MM.1S (cell line): ENCODE measurements around the gene GRB10.

Experiments
- DNase-seq: peaks from one replicate; pipeline ENCODE4 v3.0.0-alpha.2; 2015
- H2AFZ ChIP-seq: fragments of 300-600 bp; sonication (generic); 2 replicates; pipeline ENCODE4 v1.6.0; 2016; ENCODE audit warnings: antibody characterized with exemption, low read length
- H3F3A ChIP-seq: fragments of 300-600 bp; sonication (generic); 2 replicates; pipeline ENCODE4 v1.6.1; 2016; ENCODE audit warnings: mild to moderate bottlenecking, antibody characterized with exemption, low read length, moderate library complexity, mixed read lengths; ENCODE audit not compliant: insufficient read depth
- H3K27ac ChIP-seq: fragments of 300-600 bp; sonication (generic); 2 replicates; pipeline ENCODE4 v1.5.1; 2016; ENCODE audit warnings: mild to moderate bottlenecking, low read length
- H3K27me3 ChIP-seq: fragments of 300-600 bp; sonication (generic); replicated peaks from 2 replicates; pipeline ENCODE4 v1.6.0; 2016; ENCODE audit warnings: low read length; ENCODE audit not compliant: insufficient read depth
- H3K36me3 ChIP-seq: fragments of 300-600 bp; sonication (generic); replicated peaks from 2 replicates; pipeline ENCODE4 v1.6.1; 2016; ENCODE audit warnings: mild to moderate bottlenecking, low read length, mixed read lengths; ENCODE audit not compliant: insufficient read depth
- H3K4me1 ChIP-seq: fragments of 300-600 bp; sonication (generic); 2 replicates; pipeline ENCODE4 v1.6.1; 2016; ENCODE audit warnings: low read length, mixed read lengths
- H3K4me2 ChIP-seq: fragments of 300-600 bp; sonication (generic); 2 replicates; pipeline ENCODE4 v1.6.0; 2016; ENCODE audit warnings: low read depth, low read length
- H3K4me3 ChIP-seq: fragments of 300-600 bp; sonication (generic); 2 replicates; pipeline ENCODE4 v1.5.1; 2016; ENCODE audit warnings: low read length, mixed read lengths
- H3K79me2 ChIP-seq: fragments of 300-600 bp; sonication (generic); 2 replicates; pipeline ENCODE4 v1.6.1; 2016; ENCODE audit warnings: mixed run types, low read length, mixed read lengths
- H3K9ac ChIP-seq: fragments of 300-600 bp; sonication (generic); 2 replicates; pipeline ENCODE4 v1.6.1; 2016; ENCODE audit warnings: low read length, mixed read lengths
- H3K9me2 ChIP-seq: fragments of 300-600 bp; sonication (generic); replicated peaks from 2 replicates; pipeline ENCODE4 v1.6.1; 2016; ENCODE audit warnings: mild to moderate bottlenecking, low read length, mixed read lengths; ENCODE audit not compliant: insufficient read depth
- H3K9me3 ChIP-seq: fragments of 300-600 bp; sonication (generic); replicated peaks from 2 replicates; pipeline ENCODE4 v1.6.1; 2016; ENCODE audit warnings: mild to moderate bottlenecking, low read length, mixed read lengths; ENCODE audit not compliant: insufficient read depth
- H4K20me1 ChIP-seq: fragments of 300-600 bp; sonication (generic); 2 replicates; pipeline ENCODE4 v1.6.1; 2016; ENCODE audit warnings: mild to moderate bottlenecking, low read length, moderate library complexity, mixed read lengths; ENCODE audit not compliant: insufficient read depth
- EZH2 ChIP-seq: fragments of 300-600 bp; sonication (generic); optimal IDR thresholded peaks from 2 replicates; pipeline ENCODE3; 2017; ENCODE audit warnings: low read depth, mild to moderate bottlenecking, antibody characterized with exemption, low read length, mixed read lengths
- EZH2phosphoT487 ChIP-seq: fragments of 300-600 bp; sonication (generic); IDR thresholded peaks from 2 replicates; pipeline ENCODE4 v1.6.1; 2018; ENCODE audit warnings: antibody characterized with exemption, low read length
- TF ChIP-seq, protein P1 (sequence below): fragments of 300-600 bp; sonication (generic); IDR thresholded peaks from 2 replicates; pipeline ENCODE4 v1.5.1; 2016; ENCODE audit warnings: antibody characterized with exemption, low read length, mixed read lengths

The GRB10 gene

DNA sequence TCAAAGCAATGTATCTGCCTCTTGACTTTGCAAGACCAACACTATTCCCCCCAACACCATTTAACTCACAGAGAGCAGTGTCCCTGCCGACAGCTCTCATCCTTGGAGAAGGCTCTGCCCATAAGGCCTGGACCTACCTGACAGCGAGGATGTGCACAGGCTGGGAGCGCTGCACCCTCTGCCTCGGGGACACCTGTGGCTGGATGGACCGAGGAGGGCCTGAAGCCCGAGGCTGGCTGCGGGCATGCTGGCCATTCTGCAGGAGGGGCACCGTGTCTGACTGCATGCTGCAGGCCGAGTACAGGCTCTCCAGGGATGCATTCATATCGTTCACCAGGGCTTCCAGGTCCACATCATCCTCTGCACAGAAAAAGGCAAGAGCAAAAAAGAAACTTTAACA, 108.4 kb downstream of the GRB10 start:
- Histone ChIP-seq H4K20me1 (no peaks in the 10 kb centered on the region), H3K27me3 (no peaks in the 10 kb centered on the region), H3K79me2 (no peaks in the 10 kb centered on the region), H3K4me2 (no peak overlapping the region), H3K36me3 (no peaks in the 10 kb centered on the region), H3K4me1 (no peaks in the 10 kb centered on the region), H3F3A (no peaks in the 10 kb centered on the region), H3K9me2 (no peaks in the 10 kb centered on the region), H2AFZ (no peak overlapping the region), H3K9me3 (no peaks in the 10 kb centered on the region), H3K9ac (no peak overlapping the region), H3K4me3 (no peak overlapping the region), H3K27ac (no peak overlapping the region)
- no peak for DNase-seq
- TF ChIP-seq EZH2 = no peak
- TF ChIP-seq, protein P1, sequence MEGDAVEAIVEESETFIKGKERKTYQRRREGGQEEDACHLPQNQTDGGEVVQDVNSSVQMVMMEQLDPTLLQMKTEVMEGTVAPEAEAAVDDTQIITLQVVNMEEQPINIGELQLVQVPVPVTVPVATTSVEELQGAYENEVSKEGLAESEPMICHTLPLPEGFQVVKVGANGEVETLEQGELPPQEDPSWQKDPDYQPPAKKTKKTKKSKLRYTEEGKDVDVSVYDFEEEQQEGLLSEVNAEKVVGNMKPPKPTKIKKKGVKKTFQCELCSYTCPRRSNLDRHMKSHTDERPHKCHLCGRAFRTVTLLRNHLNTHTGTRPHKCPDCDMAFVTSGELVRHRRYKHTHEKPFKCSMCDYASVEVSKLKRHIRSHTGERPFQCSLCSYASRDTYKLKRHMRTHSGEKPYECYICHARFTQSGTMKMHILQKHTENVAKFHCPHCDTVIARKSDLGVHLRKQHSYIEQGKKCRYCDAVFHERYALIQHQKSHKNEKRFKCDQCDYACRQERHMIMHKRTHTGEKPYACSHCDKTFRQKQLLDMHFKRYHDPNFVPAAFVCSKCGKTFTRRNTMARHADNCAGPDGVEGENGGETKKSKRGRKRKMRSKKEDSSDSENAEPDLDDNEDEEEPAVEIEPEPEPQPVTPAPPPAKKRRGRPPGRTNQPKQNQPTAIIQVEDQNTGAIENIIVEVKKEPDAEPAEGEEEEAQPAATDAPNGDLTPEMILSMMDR = no peak
- TF ChIP-seq EZH2phosphoT487 = no peak

DNA sequence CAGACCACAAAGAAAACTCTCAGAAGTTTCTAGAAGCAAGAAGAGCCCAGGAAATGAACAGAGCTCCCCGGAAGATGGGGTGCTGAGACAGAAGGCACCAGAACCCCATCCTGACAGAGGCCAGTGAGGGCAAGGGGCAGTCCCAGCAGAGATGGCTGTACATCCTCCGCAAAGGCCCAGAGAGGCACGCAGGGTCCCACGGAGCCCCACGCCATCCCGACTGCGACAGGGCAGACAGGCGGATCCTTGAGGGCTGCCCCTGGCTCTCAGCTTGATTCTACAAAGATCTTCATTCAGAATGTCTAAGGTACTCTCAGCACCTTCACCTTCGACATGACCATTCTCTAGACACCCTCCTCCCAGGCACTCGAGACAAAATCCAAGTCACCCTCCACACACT, 109.6 kb downstream of the GRB10 start:
- Histone ChIP-seq H3K27me3 (no peaks in the 10 kb centered on the region), H2AFZ (no peak overlapping the region), H3K4me1 (no peaks in the 10 kb centered on the region), H3K4me3 (no peak overlapping the region), H3K27ac (no peak overlapping the region), H3K79me2 (no peaks in the 10 kb centered on the region), H4K20me1 (no peaks in the 10 kb centered on the region), H3K9ac (no peak overlapping the region), H3K36me3 (no peaks in the 10 kb centered on the region), H3K9me2 (no peaks in the 10 kb centered on the region), H3K9me3 (no peaks in the 10 kb centered on the region), H3F3A (no peaks in the 10 kb centered on the region), H3K4me2 (no peak overlapping the region)
- TF ChIP-seq EZH2phosphoT487 (no peak), EZH2 (no peak)
- TF ChIP-seq, protein P1 = no peak
- no peak for DNase-seq

DNA sequence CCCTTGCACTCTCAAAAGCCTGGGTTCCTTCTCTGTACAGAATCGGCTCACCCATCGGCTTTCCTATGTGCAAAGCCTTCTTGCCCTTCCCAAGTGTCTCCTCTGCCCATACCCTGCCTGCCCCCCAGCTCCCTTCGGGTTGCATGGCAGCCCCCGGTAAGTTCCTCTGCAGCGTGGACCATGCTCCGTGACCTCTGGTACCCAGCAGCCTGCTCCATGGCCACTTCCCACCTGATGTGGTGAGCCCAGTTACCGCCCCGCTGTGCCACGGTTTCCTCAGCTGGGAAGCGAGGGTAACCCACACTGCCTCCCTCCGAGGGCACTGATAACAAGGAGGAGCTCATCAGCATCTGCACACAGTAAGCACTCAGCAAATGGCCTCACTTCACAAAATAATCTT, 110.7 kb downstream of the GRB10 start:
- H3K79me2 ChIP-seq = no peaks in the 10 kb centered on the region
- no peaks in the 10 kb centered on the region for H3K4me1 ChIP-seq
- H4K20me1 ChIP-seq = no peaks in the 10 kb centered on the region
- no peaks in the 10 kb centered on the region for H3K36me3 ChIP-seq
- no peaks in the 10 kb centered on the region for H3K9me3 ChIP-seq
- H3K9ac ChIP-seq = no peak overlapping the region
- no peak overlapping the region for H3K4me2 ChIP-seq
- DNase-seq = no peak
- no peaks in the 10 kb centered on the region for H3F3A ChIP-seq
- no peaks in the 10 kb centered on the region for H3K9me2 ChIP-seq
- TF ChIP-seq EZH2 = no peak
- no peak for TF ChIP-seq EZH2phosphoT487
- TF ChIP-seq, protein P1 = no peak
- H2AFZ ChIP-seq = no peak overlapping the region
- H3K27me3 ChIP-seq = no peaks in the 10 kb centered on the region
- no peak overlapping the region for H3K4me3 ChIP-seq
- no peak overlapping the region for H3K27ac ChIP-seq
